ENCODE data around the gene CES1. TPM values are rescaled to one million over a fixed set of nuclear protein-coding genes. Genes with fewer than 3 reads are reported as not detected.
"Not testable (repeated sequence)": the region's sequence is repeated elsewhere in the genome, so short reads cannot be mapped to it uniquely, and the experiment has no call there.

Gene CES1
- total RNA-seq, 2 experiments from 2014 or later: not detected

DNA sequence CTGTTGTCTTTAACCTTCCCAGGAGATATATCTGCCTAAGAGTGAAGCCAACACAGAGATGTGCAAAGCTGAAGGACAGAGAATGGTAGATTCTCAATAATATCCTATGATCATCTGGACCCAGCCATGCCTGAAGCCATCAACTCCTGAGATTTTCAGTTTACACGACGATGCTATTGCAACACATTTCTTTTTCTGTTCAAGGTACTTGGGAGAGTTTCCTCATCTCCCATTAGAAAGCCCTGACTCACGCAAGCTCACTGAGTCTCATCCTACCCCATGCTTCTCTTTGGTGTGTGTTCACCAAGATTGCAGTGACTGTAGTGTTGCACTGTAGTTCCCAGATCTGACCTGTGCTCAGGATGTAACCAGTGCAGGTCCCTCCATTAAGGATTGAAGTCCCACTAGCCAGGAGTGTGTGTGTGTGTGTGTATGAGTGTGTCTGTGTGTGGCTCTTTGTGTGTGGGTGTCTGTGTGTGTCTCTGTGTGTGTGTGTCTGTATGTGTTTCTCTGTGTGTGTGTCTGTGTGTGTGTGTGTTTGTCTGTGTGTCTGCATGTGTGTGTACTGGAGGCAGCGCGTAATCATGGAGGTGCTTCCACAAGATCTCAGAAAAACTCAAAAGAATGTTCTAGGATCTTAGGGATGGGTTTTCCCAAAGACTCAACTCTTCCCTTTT is 15.5 kb downstream of the CES1 start:
- Mint-ChIP-seq H3K4me3 (no peak overlapping the region), H3K9me3 (no peaks in the 10 kb centered on the region), H3K36me3 (no peaks in the 10 kb centered on the region)

GRCh38 chr16:55816222-55816621 is 16.7 kb downstream of the CES1 start:
- peaks cover 24% of the 10 kb centered on the region for H3K27me3 Mint-ChIP-seq
- not testable (repeated sequence) for H3K4me3 Mint-ChIP-seq, H3K27ac Mint-ChIP-seq, H3K36me3 Mint-ChIP-seq, DNase-seq, H3K4me1 Mint-ChIP-seq, H3K9me3 Mint-ChIP-seq

More for the DNA sequence above, 15.5 kb downstream of the CES1 start:
- Mint-ChIP-seq H3K4me1 (no peaks in the 10 kb centered on the region), H3K27ac (no peak overlapping the region), H3K27me3 (peaks cover 35% of the 10 kb centered on the region)
- no peak for DNase-seq

DNA sequence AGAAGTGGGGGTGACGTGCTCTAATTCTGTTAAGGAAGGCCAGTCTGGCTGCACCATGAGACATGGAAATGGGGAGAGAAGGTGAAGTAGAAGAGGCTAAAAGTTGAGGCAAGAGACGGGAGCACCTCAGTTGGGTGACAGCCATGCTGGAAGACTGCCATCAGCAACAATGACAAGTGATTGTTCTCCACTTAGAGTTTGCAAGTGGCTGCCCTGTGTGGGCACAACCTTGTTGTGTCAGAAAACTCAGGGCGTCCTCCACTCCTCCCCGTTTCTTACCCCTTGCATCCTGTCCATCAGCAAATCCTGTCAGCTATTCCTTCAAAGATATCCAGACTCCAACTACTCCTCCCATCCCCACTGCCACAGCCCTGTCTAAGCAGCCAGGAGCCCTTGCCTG is 17.6 kb downstream of the CES1 start:
- no peak overlapping the region for H3K27ac Mint-ChIP-seq
- H3K9me3 Mint-ChIP-seq: no peaks in the 10 kb centered on the region
- DNase-seq: no peak
- no peaks in the 10 kb centered on the region for H3K4me1 Mint-ChIP-seq
- no peak overlapping the region for H3K4me3 Mint-ChIP-seq
- no peaks in the 10 kb centered on the region for H3K36me3 Mint-ChIP-seq
- peaks cover 15% of the 10 kb centered on the region for H3K27me3 Mint-ChIP-seq

GRCh38 chr16:55814174-55814573 is 18.7 kb downstream of the CES1 start:
- H3K4me1 Mint-ChIP-seq, DNase-seq, H3K4me3 Mint-ChIP-seq, H3K27me3 Mint-ChIP-seq, H3K9me3 Mint-ChIP-seq, H3K27ac Mint-ChIP-seq, H3K36me3 Mint-ChIP-seq: not testable (repeated sequence)

GRCh38 chr16:55813730-55814129 is 19.2 kb downstream of the CES1 start:
- H3K27ac Mint-ChIP-seq, H3K36me3 Mint-ChIP-seq, H3K27me3 Mint-ChIP-seq, H3K4me1 Mint-ChIP-seq, H3K4me3 Mint-ChIP-seq, H3K9me3 Mint-ChIP-seq, DNase-seq: not testable (repeated sequence)

DNA sequence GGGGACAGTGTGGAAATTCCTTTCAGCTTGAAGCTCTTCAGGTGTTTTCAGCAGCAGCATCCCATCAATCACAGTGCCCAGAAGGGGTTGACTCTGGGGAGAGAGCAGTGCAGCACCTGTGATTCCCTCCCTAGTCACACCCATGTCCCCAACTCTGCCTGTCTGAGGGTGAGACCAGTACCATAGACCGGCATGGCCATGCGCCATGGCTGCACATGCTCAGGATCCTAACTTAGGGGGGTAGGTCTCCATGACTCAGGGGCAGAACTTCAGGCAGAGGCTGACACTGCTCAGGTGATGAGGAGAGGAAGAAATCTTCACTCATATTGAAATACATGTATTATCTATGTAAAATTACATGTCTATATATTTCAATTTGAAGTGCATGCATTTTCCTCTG is 19.9 kb downstream of the CES1 start:
- Mint-ChIP-seq H3K4me1 (no peaks in the 10 kb centered on the region), H3K36me3 (no peaks in the 10 kb centered on the region), H3K27ac (no peak overlapping the region), H3K27me3 (peaks cover 10% of the 10 kb centered on the region), H3K9me3 (no peaks in the 10 kb centered on the region), H3K4me3 (no peak overlapping the region)
- no peak for DNase-seq

DNA sequence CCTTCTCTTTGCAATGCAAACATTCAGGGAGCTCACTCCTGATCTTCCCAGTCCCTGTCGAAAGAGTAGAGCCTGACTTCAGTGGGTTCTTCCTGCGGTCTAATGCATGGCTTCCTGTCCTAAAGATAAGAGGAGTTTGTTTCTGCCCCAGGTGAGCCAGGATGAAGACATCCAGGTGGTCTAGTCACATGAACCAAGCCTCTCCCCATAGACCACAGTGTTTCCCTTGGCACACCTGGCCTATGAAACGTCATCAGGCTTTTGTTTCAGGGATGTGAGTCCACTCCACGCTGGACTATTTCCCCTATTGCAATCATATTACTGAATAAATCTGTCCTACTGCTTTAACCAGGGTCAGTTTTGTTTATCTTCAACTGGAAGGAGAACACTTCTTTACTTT is 21.1 kb downstream of the CES1 start:
- Mint-ChIP-seq H3K36me3 (no peaks in the 10 kb centered on the region), H3K9me3 (no peaks in the 10 kb centered on the region), H3K4me3 (no peak overlapping the region), H3K27ac (no peak overlapping the region), H3K27me3 (peaks cover 10% of the 10 kb centered on the region), H3K4me1 (no peaks in the 10 kb centered on the region)
- no peak for DNase-seq

DNA sequence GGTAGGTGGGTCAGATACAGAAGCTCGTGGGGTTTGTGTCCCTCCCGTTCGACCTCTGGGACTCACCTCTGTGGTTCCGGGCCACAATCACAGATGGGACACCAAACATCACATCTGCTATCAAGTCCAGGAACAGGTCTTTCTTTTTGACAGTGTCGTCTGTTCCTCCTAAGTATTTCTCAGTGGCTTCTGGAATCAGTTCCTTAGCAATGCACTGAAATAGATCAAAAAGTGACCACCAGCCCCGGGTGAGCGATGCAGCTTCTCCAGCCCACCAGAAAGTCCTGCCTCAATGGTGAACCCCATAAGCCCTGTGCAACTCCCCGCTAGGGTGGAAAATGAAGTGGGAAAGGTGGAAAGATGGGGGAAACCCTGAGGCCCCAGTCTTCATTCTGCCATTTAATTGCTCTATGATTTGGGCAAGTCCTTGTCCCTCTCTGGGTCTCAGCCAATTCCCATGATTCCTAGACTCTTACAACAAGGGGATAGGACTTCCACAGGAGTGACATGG is 22.4 kb downstream of the CES1 start:
- H3K9me3 Mint-ChIP-seq: no peaks in the 10 kb centered on the region

DNA sequence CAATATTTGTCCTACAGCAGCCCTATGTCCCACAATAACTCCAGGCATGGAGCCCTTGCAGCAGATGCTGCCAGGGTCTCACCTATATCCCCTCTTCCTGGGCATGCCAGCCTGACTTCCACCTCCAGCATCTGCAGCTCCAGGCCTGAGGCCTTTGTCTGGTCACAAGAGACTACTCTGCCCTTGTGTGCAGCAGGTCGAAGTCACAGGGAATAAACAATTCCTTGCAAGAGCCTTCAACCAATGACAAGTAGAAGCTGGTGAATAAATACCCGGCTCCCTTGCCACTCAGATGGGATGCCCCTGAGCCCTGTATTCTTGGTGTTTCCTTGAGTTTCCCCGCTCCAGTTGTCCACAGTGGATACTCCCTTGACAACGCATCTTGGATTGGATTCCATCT is 23.0 kb downstream of the CES1 start:
- Mint-ChIP-seq H3K36me3 (no peaks in the 10 kb centered on the region), H3K9me3 (no peaks in the 10 kb centered on the region), H3K27me3 (peaks cover 3% of the 10 kb centered on the region), H3K27ac (no peak overlapping the region), H3K4me1 (no peaks in the 10 kb centered on the region), H3K4me3 (no peak overlapping the region)
- DNase-seq: no peak

More for the DNA sequence above, 22.4 kb downstream of the CES1 start:
- Mint-ChIP-seq H3K27ac (no peak overlapping the region), H3K4me3 (no peak overlapping the region), H3K36me3 (no peaks in the 10 kb centered on the region), H3K4me1 (no peaks in the 10 kb centered on the region), H3K27me3 (peaks cover 8% of the 10 kb centered on the region)
- no peak for DNase-seq

DNA sequence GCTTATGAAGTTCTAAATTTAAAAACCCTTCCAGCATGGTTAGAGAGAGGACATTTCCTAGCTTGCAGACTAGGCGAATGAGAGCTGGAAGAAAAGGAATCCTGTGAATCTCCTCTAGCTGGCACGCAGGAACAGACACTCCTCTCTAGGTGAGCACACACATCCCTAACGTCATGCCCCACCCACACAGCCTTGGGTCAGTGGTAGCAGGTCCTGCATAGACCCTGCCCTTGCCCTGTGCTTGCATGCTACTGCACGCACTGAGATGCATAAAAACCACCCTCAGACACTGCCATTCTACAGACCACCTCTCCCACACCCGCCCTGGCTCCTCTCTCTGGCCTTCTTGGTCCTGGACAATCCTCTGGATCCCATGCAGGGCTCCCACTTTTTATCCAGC is 23.5 kb downstream of the CES1 start:
- no peaks in the 10 kb centered on the region for H3K27me3 Mint-ChIP-seq
- no peaks in the 10 kb centered on the region for H3K4me1 Mint-ChIP-seq
- DNase-seq: no peak
- H3K36me3 Mint-ChIP-seq: no peaks in the 10 kb centered on the region
- H3K9me3 Mint-ChIP-seq: no peaks in the 10 kb centered on the region
- no peak overlapping the region for H3K27ac Mint-ChIP-seq
- no peak overlapping the region for H3K4me3 Mint-ChIP-seq

- not testable (repeated sequence) for H3K27me3 Mint-ChIP-seq, H3K27ac Mint-ChIP-seq, H3K36me3 Mint-ChIP-seq, H3K9me3 Mint-ChIP-seq, DNase-seq, H3K4me1 Mint-ChIP-seq, H3K4me3 Mint-ChIP-seq
Measured at GRCh38 chr16:55808286-55808685, 24.6 kb downstream of the CES1 start.

GRCh38 chr16:55805104-55805503 is 27.8 kb downstream of the CES1 start:
- not testable (repeated sequence) for H3K9me3 Mint-ChIP-seq, H3K27ac Mint-ChIP-seq, DNase-seq, H3K27me3 Mint-ChIP-seq, H3K4me1 Mint-ChIP-seq, H3K4me3 Mint-ChIP-seq, H3K36me3 Mint-ChIP-seq

GRCh38 chr16:55803681-55804080 is 29.2 kb downstream of the CES1 start:
- H3K4me3 Mint-ChIP-seq, H3K36me3 Mint-ChIP-seq, H3K4me1 Mint-ChIP-seq, DNase-seq, H3K27ac Mint-ChIP-seq, H3K9me3 Mint-ChIP-seq, H3K27me3 Mint-ChIP-seq: not testable (repeated sequence)

DNA sequence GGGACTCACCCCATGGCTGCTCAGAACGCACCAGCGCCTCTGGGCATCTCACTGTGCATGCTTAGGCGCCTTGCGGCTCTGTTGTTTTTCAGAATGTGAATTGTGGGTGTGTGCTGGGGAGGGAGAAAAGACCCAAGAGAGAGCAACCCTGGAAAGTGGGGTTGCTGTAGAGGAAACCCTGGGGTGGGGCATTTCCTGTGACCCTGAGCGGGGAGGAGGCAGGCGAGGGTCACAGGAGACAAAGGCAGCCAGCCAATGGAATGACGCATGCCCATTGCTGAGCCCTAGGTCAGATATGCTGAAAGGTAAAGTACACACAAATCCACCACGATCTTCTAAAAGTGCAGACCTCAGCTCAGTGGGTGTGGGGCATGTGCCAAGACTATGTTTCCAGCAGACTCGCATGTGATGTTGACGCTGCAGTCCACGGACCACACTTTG is 39.9 kb downstream of the CES1 start:
- H3K9me3 Mint-ChIP-seq, H3K4me1 Mint-ChIP-seq: not testable (repeated sequence)

DNA sequence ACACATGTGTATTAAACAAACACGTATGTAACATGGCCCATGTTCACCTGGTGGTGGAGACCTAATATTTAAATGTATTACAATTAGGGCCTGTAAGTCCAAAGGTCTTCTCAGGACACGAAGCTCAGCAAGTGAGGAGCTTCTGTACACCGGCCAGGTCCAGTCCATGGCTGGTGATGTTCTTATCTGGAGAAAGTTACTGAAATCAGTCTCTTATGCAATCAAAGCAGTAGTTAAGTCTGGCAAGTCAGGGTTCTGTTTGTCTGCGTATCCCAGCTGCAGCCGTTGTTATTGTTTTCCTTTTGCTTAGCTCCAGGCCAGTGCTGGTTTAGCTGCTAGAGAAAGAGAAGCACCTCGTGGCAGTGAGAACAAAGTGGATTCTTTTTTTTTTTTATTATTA is 41.4 kb downstream of the CES1 start:
- not testable (repeated sequence) for H3K27me3 Mint-ChIP-seq, H3K9me3 Mint-ChIP-seq, H3K27ac Mint-ChIP-seq, H3K4me1 Mint-ChIP-seq, H3K4me3 Mint-ChIP-seq, DNase-seq, H3K36me3 Mint-ChIP-seq

More for the DNA sequence above, 39.9 kb downstream of the CES1 start:
- H3K36me3 Mint-ChIP-seq, DNase-seq, H3K27me3 Mint-ChIP-seq, H3K27ac Mint-ChIP-seq, H3K4me3 Mint-ChIP-seq: not testable (repeated sequence)

DNA sequence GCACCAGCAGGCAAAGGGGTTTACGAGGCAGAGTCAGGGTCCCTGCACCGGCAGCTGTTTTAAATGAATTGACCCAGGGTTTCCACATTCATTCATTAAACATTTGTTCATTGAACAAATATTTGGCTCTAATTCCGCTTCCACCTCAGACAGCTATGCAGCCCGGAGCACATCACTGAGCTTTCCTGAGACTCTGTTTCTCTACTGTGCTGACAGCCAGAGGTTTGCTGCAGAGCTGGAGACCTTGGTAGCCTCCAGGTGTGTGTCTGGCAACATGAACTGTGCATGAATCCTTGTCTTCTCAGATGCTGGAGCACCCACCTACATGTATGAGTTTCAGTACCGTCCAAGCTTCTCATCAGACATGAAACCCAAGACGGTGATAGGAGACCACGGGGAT is 42.7 kb downstream of the CES1 start:
- DNase-seq, H3K27me3 Mint-ChIP-seq, H3K27ac Mint-ChIP-seq, H3K36me3 Mint-ChIP-seq, H3K4me3 Mint-ChIP-seq, H3K9me3 Mint-ChIP-seq, H3K4me1 Mint-ChIP-seq: not testable (repeated sequence)
